GM12878 (cell line): ENCODE measurements around the gene GAK. TPM values are rescaled to one million over a fixed set of nuclear protein-coding genes. Genes with fewer than 3 reads are reported as not detected.
A peak's percentile ranks its signal among the peaks of the same experiment; 100 is the strongest.

Experiments used
- ATAC-seq: fragments of 200-7000 bp; cut with Tn5 transposase; 3 replicates; pipeline ENCODE4 v1.9.1; 2020; ENCODE audit warnings: mild to moderate bottlenecking, moderate library complexity
- BruUV-seq: library from RNA; stranded (reverse); fragments of 400-500 nt; replicated peaks from 2 replicates; lab custom pipeline; 2021; lab: Mats Ljungman, UMichigan
- CTCF ChIA-PET: fragments of 300-600 bp; sonication (Branson Sonifier 250); formaldehyde crosslinking; extraction: SDS; loops from one replicate; lab custom pipeline; 2021; ENCODE audit warnings: inconsistent platforms; lab: Yijun Ruan, JAX
- POLR2A ChIA-PET: fragments of 350-600 bp; formaldehyde crosslinking; extraction: SDS; loops from one replicate; lab custom pipeline; 2021; ENCODE audit warnings: inconsistent platforms; lab: Charles Lee
- RAD21 ChIA-PET: fragments of 300-600 bp; sonication (Branson Sonifier 250); formaldehyde crosslinking; loops from one replicate; lab custom pipeline; 2023; ENCODE audit warnings: antibody characterized with exemption; ENCODE audit not compliant: unreplicated experiment; lab: Charles Lee
- SMC1A ChIA-PET: fragments of 300-600 bp; sonication (Branson Sonifier 250); formaldehyde crosslinking; loops from one replicate; lab custom pipeline; 2023; ENCODE audit not compliant: unreplicated experiment, uncharacterized antibody; lab: Charles Lee
- DNase-seq: peaks from one replicate; pipeline ENCODE4 v3.0.0-alpha.2; 2011; ENCODE audit warnings: low read depth, low spot score
- FAIRE-seq: peaks from 3 replicates; lab custom pipeline; 2011; peaks lifted over from hg19 to GRCh38; lab: Jason Lieb, UNC
- H2AFZ ChIP-seq: 2 replicates; pipeline ENCODE4 v1.6.0; 2011; ENCODE audit warnings: low read depth, low read length, control low read depth; ENCODE audit not compliant: control insufficient read depth
- H3K27ac ChIP-seq: 2 replicates; pipeline ENCODE4 v1.5.1; 2011; ENCODE audit warnings: control low read depth; ENCODE audit not compliant: control insufficient read depth, insufficient read depth
- H3K27me3 ChIP-seq, 2 experiments: replicated peaks in 1 of 2; 2 replicates each; pipeline versions ENCODE4 v1.6.0 to v1.6.1; 2011; ENCODE audit warnings: low read length in 1 of 2; ENCODE audit not compliant: control insufficient read depth in 2 of 2, insufficient read depth in 2 of 2
- H3K36me3 ChIP-seq, 2 experiments: 2 replicates each; pipeline ENCODE4 v1.5.1; 2011; ENCODE audit warnings: low read length in 1 of 2; ENCODE audit not compliant: control insufficient read depth in 2 of 2, insufficient read depth in 2 of 2
- H3K4me1 ChIP-seq: 2 replicates; pipeline ENCODE4 v1.6.1; 2011; ENCODE audit warnings: mild to moderate bottlenecking, low read length, moderate library complexity, mixed read lengths; ENCODE audit not compliant: control insufficient read depth, insufficient read depth
- H3K4me2 ChIP-seq: 2 replicates; pipeline ENCODE4 v1.6.0; 2011; ENCODE audit warnings: control low read depth; ENCODE audit not compliant: control insufficient read depth, insufficient read depth
- H3K4me3 ChIP-seq: fragments of 200-600 bp; sonication (generic); 2 replicates; pipeline ENCODE4 v1.5.1; 2016
- H3K79me2 ChIP-seq: 2 replicates; pipeline ENCODE4 v1.6.0; 2011; ENCODE audit warnings: low read length; ENCODE audit not compliant: control insufficient read depth, insufficient read depth
- H3K9ac ChIP-seq: 2 replicates; pipeline ENCODE4 v1.8.0; 2011; ENCODE audit warnings: low read length, control low read depth, mixed read lengths; ENCODE audit not compliant: control insufficient read depth, insufficient read depth
- H3K9me3 ChIP-seq: replicated peaks from 3 replicates; pipeline ENCODE4 v1.5.1; 2011; ENCODE audit warnings: mild to moderate bottlenecking, low read length; ENCODE audit not compliant: control insufficient read depth, insufficient read depth
- H4K20me1 ChIP-seq: 2 replicates; pipeline ENCODE4 v1.6.0; 2011; ENCODE audit not compliant: control insufficient read depth, insufficient read depth
- BCLAF1 ChIP-seq: fragments of 450-650 bp; IDR thresholded peaks from 2 replicates; pipeline ENCODE4 v1.6.1; 2017; ENCODE audit warnings: antibody characterized with exemption, mild to moderate bottlenecking, moderate library complexity
- CEBPB ChIP-seq, 2 experiments: fragments of 150-350 bp in 1 of 2; IDR thresholded peaks; 2 replicates each; pipeline ENCODE4 v1.6.1; 2012 to 2014; ENCODE audit warnings: low read depth in 2 of 2, low read length in 2 of 2, borderline replicate concordance in 1 of 2, inconsistent platforms in 1 of 2
- E2F4 ChIP-seq: IDR thresholded peaks from 2 replicates; pipeline ENCODE4 v1.6.1; 2012; ENCODE audit warnings: low read depth, low read length, improper control_type of control experiment
- MEF2A ChIP-seq: IDR thresholded peaks from 2 replicates; pipeline ENCODE4 v1.6.1; 2011; ENCODE audit warnings: low read depth, mild to moderate bottlenecking, low read length, moderate library complexity; ENCODE audit not compliant: insufficient read depth
- MXI1 ChIP-seq: fragments of 150-350 bp; IDR thresholded peaks from 2 replicates; pipeline ENCODE4 v1.6.1; 2011; ENCODE audit warnings: low read depth, mild to moderate bottlenecking, inconsistent platforms, low read length, improper control_type of control experiment
- NR2C1 ChIP-seq: fragments of 450-650 bp; IDR thresholded peaks from 2 replicates; pipeline ENCODE4 v1.6.1; 2017; ENCODE audit warnings: antibody characterized with exemption, mild to moderate bottlenecking, moderate library complexity
- SIX5 ChIP-seq: IDR thresholded peaks from 2 replicates; pipeline ENCODE4 v1.6.1; 2011; ENCODE audit warnings: mild to moderate bottlenecking, low read depth, low read length, moderate library complexity; ENCODE audit not compliant: severe bottlenecking
- SREBF1 ChIP-seq: IDR thresholded peaks from 2 replicates; pipeline ENCODE4 v1.6.1; 2012; ENCODE audit warnings: mild to moderate bottlenecking, low read length
- TCF7 ChIP-seq: IDR thresholded peaks from 2 replicates; pipeline ENCODE4 v1.6.1; 2014; ENCODE audit warnings: antibody characterized with exemption, borderline replicate concordance
- WGBS: methylation state at CpG from one replicate; pipeline ENCODE4 v1.1.6; 2016; ENCODE audit warnings: low lambda C conversion rate; ENCODE audit not compliant: insufficient replicate concordance, insufficient coverage; ENCODE audit errors: missing lambda C conversion rate; 5-methylcytosine and 5-hydroxymethylcytosine counted together
- in situ Hi-C: fragments of 300-500 bp; cut with MboI; formaldehyde crosslinking; loops from 9 replicates; pipeline ENCODE4 v1.14.3; 2018; ENCODE audit warnings: mixed read lengths
- intact Hi-C: fragments of 100-400 bp; cut with micrococcal nuclease; formaldehyde crosslinking; loops from one replicate; pipeline ENCODE4 v1.14.2; 2022; ENCODE audit not compliant: unreplicated experiment
- polyA plus RNA-seq, 11 experiments: library from polyadenylated mRNA; depleted of rRNA in 4 of 11; unstranded in 6 of 11; stranded (reverse) in 5 of 11; fragments of >200 nt; fragmentation: Nextera tagmentation in 4 of 11; fragmentation: Illumina TruSeq in 1 of 11; extraction: Ambion mirVana in 4 of 11; extraction: Trizol in 1 of 11; gene quantifications; 1 replicate in 1 of 11; 2 replicates in 10 of 11; pipeline versions ENCODE4 v1.2.1 to v1.2.3, GENCODE V29; 2011 to 2016; ENCODE audit warnings: inconsistent platforms in 2 of 11, missing spikeins in 2 of 11, low read depth in 1 of 11
- total RNA-seq, 4 experiments: library from RNA; depleted of rRNA in 3 of 4; stranded (reverse); fragments of >200 nt in 3 of 4; fragmentation: Illumina TruSeq in 1 of 4; extraction: Trizol in 1 of 4; gene quantifications; 2 replicates each; pipeline versions ENCODE4 v1.2.1 to v1.2.3, GENCODE V29; 2013 to 2021

Gene GAK
- total and polyA plus RNA-seq, 10 of the 15 experiments (the other 5 are each of a cell fraction or from before 2014, with no cell fraction given): 0.82 to 127 (median 53.8) TPM

- Histone ChIP-seq H3K27ac (no peak overlapping the region), H3K9ac (no peak overlapping the region), H2AFZ (no peak overlapping the region), H3K9me3 (peaks cover 6% of the 10 kb centered on the region; the same call in 2 of the 3 replicates), H3K4me2 (no peak overlapping the region), H3K36me3 (peaks cover 0 to under 1% of the 10 kb centered on the region in 2 experiments; a peak in 3 of 4 replicates), H3K4me1 (no peaks in the 10 kb centered on the region), H3K4me3 (no peak overlapping the region), H3K79me2 (no peaks in the 10 kb centered on the region), H4K20me1 (no peaks in the 10 kb centered on the region), H3K27me3 (no peaks in the 10 kb centered on the region)
- BruUV-seq: no TSS peak
- ChIA-PET POLR2A (no interaction called here), RAD21 (no interaction called here), SMC1A (no interaction called here), CTCF (no interaction called here)
- 94% methylated on average over 10 of the region's 10 CpGs for WGBS
- in situ Hi-C loops: no loop called here
- no peak for TF ChIP-seq TCF7
- DNase-seq (no peak), ATAC-seq (no peak), FAIRE-seq (no peak)
- intact Hi-C loops: no loop called here
These were observed 87.3 kb downstream of the GAK start for GRCh38 chr4:844752-845232.

GRCh38 chr4:839675-840443 is 92.3 kb downstream of the GAK start:
- ChIA-PET POLR2A (no interaction called here), SMC1A (no interaction called here), RAD21 (no interaction called here), CTCF (no interaction called here)
- Histone ChIP-seq H3K79me2 (no peaks in the 10 kb centered on the region), H2AFZ (no peak overlapping the region), H3K9me3 (peaks cover 6% of the 10 kb centered on the region; the same call in 2 of the 3 replicates), H4K20me1 (no peaks in the 10 kb centered on the region), H3K4me1 (no peaks in the 10 kb centered on the region), H3K4me3 (no peak overlapping the region), H3K27me3 (no peaks in the 10 kb centered on the region), H3K27ac (no peak overlapping the region), H3K36me3 (no peaks in the 10 kb centered on the region; a peak in 1 of 4 replicates), H3K4me2 (no peak overlapping the region), H3K9ac (no peak overlapping the region)
- FAIRE-seq (peak; percentile 7), DNase-seq (no peak), ATAC-seq (no peak)
- intact Hi-C loops: no loop called here
- in situ Hi-C loops: no loop called here
- BruUV-seq: no TSS peak
- 2% methylated on average over 4 of the region's 4 CpGs for WGBS
- TF ChIP-seq CEBPB (IDR thresholded peaks at IDR 0.05; ENCODE audit: borderline replicate concordance in 1 of 2, low read depth in 2 of 2, low read length in 2 of 2): 0 out of 4 replicates have a peak, but pooled peaks of 1 of the 2 experiments have one; percentile 32
- no peak for TF ChIP-seq E2F4
- no peak for TF ChIP-seq SREBF1
- 0 out of 2 replicates have a peak, but pooled peaks have one; percentile 20 for TF ChIP-seq MEF2A
- TF ChIP-seq NR2C1: no peak
- TF ChIP-seq MXI1: no peak
- no peak for TF ChIP-seq SIX5
- no peak for TF ChIP-seq BCLAF1
